RWPE1 (cell line): ENCODE data around the gene NOX5.

Experiments used
- CTCF ChIA-PET: fragments of 350-600 bp; sonication (Branson Sonifier 250); formaldehyde crosslinking; extraction: SDS; loops from one replicate; lab custom pipeline; 2021; lab: Yijun Ruan, JAX
- POLR2A ChIA-PET: fragments of 400-600 bp; formaldehyde crosslinking; extraction: SDS; loops from one replicate; lab custom pipeline; 2020; ENCODE audit warnings: antibody characterized with exemption; ENCODE audit not compliant: low non-redundant PET; lab: Yijun Ruan, JAX
- DNase-seq: peaks from one replicate; pipeline ENCODE4 v3.0.0; 2012; ENCODE audit warnings: low spot score
- H3K27ac ChIP-seq: fragments of 450-650 bp; 2 replicates; pipeline ENCODE4 v1.5.1; 2017
- CTCF ChIP-seq: fragments of 450-650 bp; conservative IDR thresholded peaks from 2 replicates; pipeline ENCODE4 v1.5.1; 2017; ENCODE audit warnings: low read depth, mild to moderate bottlenecking

Gene NOX5

DNA sequence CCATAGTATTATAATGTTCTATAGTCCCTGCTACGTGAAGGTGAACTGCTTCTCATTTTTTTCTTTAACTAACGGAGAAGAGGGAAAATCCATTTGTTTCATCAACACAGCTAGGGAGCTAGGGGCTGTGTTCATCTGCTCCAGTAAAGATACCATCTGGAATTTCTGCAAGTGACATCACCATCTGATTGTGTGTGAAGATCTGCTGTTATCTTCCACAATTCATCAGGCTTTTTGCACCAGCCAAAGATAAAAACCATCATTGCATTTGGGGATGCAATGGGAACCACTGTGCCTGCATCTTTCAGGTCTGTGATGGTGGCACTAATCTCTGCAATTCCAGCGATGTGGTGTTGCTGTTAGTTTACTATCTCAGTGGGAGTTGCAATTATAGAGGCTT lies 35.5 kb upstream of the NOX5 start:
- ChIA-PET CTCF (no interaction called here), POLR2A (no interaction called here)
- TF ChIP-seq CTCF, result no peak
- no peak overlapping the region for H3K27ac ChIP-seq
- no peak for DNase-seq

DNA sequence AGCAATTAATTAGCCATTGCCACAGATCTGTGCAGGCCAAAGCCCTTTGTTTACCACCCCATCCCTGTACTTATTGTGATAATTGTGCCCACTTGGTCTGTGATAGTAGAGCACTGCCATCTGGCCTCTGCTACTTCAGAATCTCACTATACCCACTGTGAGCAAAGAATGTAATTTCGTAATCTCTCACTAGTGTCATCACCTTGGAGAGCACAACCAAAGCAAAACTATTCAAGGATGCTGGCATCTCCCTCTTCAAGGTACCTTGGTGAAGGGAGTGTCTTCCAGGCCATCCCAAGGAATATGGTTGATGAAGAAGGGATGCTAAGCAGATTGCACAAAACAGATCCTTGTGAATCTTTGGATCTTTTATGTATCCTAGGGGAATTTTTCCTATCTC lies 34.7 kb upstream of the NOX5 start:
- no peak for DNase-seq
- no peak for TF ChIP-seq CTCF
- no peak overlapping the region for H3K27ac ChIP-seq
- CTCF ChIA-PET, result no interaction called here
- POLR2A ChIA-PET, result no interaction called here

- POLR2A ChIA-PET, result no interaction called here
- no peak overlapping the region for H3K27ac ChIP-seq
- DNase-seq, result no peak
- no peak for TF ChIP-seq CTCF
- CTCF ChIA-PET, result no interaction called here
Observed at GRCh38 chr15:68980786-68981185, 33.7 kb upstream of the NOX5 start.

DNA sequence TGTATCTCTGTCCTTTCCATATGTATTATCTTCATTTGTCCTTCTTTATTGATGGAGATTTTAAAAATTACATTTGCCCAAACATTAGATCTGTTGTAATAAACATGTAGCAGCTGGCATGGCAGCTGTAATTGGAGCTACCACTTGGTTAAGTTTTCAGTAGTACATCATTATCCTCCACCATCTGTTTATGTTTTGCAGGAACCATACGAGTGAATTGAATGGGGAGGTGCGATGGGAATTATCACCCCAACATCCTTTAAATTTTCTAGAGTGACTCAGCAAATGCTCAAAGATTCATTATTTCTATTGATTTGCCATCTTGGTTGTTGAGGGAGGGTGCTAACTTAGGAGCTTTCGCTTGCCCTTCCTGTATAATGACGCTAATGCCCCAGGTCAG lies 32.6 kb upstream of the NOX5 start:
- POLR2A ChIA-PET, result no interaction called here
- H3K27ac ChIP-seq, result no peak overlapping the region
- CTCF ChIA-PET, result no interaction called here
- no peak for TF ChIP-seq CTCF
- no peak for DNase-seq

- H3K27ac ChIP-seq, result no peak overlapping the region
- DNase-seq, result no peak
- ChIA-PET CTCF (no interaction called here), POLR2A (no interaction called here)
- TF ChIP-seq CTCF, result no peak
Observed at GRCh38 chr15:68982976-68983563, 31.4 kb upstream of the NOX5 start.

GRCh38 chr15:68983961-68984481 lies 30.5 kb upstream of the NOX5 start:
- no peak for DNase-seq
- ChIA-PET POLR2A (no interaction called here), CTCF (no interaction called here)
- TF ChIP-seq CTCF, result no peak
- H3K27ac ChIP-seq, result no peak overlapping the region
